NCI-H1092 treated with DMSO at 0.1 percent for 48 hours (cell line): Measurements from ENCODE around the gene HK1.

Source experiments
- DNase-seq: peaks from one replicate; lab custom pipeline; 2025; lab: John Stamatoyannopoulos, UW

The HK1 gene

DNA sequence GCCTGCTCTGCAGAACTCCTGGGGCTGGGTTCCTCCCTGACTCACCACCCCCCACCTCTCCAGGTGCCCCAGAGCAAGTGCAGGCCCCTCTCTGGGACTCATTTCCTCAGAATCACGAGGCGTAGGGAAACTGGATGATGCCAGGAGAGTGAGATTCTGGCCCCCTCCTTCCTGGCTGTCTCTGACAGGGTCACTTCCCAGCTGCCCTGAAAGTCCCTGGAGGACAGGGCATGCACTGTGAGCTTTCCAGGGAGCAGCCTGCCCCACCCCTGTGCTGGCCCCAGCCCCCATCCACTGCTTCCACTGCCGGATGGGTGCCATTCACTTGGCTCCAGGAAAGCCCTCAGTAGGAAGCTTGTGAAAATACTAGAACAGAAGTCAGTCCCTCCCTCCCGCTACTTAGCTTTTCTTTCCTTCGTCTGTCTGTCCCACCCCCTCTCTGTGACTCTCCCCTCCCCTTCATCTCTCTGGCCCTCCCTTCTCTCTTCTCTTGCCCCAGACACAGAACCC is 128.1 kb downstream of the HK1 start:
- no peak for DNase-seq

DNA sequence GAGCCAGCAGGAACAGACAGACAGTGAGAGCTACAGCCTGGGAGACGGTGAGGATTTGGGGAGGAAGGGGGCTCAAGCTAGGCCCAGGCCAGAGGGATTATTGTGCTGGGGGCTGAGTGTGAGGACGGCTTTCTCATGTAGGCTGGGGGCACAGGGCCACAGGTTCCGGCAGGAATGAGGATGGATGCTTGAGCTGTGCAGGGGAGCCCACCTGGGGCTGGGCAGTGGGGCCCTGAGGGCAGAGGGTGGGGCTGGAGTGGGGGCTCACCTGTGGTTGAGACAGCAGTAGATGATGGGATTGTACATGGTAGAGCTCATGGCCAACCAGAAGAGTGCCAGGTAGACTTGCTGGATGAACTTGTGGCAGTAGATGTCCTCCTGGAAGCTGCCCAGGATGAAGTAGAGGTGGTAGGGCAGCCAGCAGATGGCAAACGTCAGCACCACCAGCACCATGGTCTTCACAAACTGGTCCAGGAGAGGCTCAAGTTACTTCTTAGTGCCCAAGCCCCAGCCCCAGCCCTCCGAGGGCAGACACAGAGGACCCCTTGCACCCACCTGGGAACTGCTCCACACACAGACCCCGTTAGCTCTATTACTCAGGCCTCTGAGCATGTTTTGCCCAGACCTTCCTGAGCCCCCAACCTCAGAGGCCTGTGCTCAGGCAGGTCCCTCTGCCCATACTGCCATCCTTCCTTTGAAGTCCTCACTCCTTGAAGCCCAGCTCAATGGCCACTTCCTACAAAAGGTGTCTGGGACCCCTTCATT is 128.7 kb downstream of the HK1 start:
- no peak for DNase-seq

DNA sequence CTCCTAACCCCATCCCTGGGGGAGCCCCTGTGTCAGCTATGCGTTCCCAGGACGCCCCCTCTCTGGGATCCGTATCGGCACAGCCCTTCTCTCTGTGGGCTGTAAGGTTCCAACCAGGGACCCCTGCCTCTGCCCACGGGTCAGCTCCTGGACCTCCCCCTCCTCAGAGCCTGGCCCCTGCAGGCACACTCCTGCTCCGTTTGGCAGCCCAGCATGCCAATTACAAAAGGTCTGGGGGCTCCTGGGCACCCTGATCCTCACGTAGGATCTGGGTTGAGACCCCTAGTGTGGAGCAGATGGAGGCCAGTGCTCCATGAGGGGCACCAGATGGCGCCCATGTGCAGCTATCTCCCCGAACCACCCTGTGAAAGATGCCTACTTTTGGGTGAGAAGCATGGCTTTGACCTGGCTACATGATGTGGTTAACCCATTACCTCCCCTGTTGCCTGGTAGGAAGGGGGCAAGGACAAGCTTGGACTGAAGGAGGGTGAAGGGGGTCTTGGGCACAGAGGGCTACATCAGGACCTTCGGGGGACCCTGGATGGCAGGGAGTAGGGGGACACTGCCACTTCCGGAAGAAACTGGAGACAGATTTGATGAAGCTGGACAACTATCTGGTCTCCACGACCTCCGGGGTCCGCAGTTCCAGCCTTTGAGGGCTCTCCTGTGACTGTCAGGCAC is 129.5 kb downstream of the HK1 start:
- peak; percentile 18 for DNase-seq

DNA sequence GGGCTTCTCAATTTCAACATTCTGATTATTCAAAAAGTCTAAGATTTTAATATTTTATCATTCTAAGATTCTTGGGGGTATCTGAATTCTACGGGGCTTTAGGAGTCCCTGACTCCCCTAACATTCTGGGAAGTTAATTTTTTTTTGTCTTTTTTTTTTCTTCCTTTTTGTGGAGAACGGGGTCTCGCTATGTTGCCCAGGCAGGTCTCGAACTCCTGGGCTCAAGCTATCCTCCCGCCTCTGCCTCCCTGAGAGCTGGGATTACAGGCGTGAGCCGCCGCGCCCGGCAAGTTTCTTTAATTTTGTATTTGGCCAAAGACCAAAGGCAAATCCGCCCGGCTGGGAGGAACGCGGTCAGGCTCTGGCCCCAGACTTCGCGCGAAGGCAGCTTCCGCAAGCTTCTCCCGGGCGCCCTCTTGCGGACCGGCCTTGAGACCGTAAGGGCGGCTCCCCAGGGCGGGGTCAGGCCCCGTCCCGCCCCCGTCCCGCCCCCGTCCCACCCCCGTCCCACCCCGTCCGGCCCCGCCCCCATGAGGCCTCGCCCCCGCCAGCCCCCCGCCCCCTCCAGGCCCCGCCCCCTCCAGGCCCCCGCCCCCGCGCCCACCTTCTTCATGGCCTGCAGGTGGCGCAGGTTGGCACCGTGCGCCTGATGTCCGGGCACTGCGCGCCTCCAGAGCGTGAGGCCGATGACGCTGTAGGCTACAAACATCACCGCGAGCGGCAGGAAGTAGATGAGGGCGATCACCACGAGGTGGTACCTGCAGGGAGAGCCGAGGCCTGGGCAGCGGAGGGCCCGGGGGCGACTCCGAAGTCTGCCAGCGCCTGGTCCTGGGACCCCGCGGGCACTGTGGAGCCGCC is 130.3 kb downstream of the HK1 start:
- DNase-seq, result peak; percentile 82

DNA sequence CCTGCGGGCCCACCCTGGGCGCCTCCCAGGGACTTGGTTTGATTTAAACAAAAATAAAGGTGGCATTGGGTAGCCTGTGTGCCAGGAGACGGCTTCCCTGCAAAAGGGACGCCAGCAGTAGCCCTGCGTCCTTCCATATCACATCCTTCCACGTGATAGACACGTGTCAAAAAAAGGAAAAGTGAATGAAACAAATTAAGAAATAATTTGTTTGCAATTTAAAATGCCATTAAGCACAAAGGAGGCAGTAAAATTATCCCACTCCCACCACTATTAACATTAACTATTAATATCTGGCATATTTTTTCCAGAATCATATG is 130.8 kb downstream of the HK1 start:
- DNase-seq, result no peak

DNA sequence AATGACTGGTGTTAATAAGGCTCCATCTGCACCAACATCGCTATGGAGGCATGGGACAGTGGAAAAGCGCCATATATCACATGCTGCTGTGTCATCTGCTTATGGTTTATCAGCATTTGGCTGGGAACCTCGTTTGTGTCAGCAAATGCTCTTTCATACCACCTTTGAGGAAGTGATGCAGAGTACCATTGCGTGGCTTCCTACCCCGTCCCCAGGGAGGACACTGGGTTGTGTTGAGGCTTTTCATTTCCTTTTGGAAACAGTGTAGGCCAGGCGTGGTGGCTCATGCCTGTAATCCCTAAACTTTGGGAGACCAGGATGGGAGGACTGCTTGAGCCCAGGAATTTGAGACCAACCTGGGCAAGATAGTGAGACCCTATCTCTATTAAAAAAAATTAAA is 131.7 kb downstream of the HK1 start:
- DNase-seq, result no peak

DNA sequence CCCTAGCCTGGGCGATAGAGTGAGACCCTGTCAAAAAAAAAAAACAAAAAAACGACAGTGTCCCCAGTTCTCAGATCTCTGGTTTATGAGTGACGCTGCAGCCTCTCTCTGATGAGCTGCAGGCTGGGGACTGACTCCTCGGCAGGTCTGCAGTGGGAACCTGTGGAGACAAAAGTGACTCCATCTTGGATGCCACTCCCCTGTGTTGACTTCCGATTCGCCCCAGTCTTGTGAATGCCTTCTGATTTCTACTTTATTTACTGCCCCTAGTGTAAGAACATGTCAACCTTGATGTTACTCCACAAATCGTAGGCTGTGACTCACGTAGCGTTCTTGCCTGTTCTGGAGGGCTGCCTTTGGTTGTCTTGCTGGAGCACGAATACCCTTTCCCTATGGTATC is 132.2 kb downstream of the HK1 start:
- no peak for DNase-seq

DNA sequence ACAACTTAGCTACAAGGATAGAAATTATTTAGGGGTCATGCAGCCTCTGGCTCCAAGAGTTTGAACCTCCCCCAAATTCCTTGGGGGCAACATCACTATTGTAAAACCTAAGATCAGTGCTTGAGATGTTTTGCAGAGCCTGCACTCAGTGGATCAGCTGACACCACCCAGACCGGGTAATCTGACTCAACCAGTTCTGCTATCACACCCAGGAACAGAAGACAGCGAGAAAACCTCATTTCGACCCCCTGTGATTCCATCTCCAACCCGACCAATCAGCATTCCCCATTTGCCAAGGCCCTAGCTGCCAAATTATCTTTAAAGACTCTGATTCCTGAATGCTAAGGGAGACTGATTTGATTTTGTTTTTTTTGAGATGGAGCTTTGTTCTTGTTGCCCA is 133.2 kb downstream of the HK1 start:
- DNase-seq, result no peak

DNA sequence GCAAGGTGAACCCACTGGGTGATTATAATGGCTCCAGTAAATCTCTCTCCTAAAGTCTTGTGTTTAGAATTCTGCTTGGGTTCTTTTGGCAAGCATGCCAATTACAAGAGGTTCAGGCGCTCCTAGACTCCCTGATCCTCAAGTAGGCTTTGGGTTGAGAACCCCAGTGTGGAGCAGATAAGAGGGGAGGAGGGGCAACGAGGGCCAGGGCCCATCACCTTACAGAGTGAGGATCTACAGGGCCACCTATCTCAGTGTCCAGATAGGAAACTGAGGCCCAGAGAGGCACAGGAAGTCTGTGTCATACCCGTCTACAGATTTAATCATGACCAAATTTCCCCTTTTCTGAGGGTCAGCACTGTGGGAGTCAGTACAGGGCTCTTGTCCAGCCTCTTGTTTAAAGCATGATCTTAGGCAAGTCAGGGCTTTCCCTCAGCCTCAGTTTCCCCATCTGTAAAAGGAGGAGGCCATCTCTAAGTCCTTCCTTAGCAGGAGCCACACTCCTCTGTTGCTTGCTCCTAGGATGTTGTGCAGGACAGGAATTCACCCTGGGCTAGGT is 134.0 kb downstream of the HK1 start:
- no peak for DNase-seq

DNA sequence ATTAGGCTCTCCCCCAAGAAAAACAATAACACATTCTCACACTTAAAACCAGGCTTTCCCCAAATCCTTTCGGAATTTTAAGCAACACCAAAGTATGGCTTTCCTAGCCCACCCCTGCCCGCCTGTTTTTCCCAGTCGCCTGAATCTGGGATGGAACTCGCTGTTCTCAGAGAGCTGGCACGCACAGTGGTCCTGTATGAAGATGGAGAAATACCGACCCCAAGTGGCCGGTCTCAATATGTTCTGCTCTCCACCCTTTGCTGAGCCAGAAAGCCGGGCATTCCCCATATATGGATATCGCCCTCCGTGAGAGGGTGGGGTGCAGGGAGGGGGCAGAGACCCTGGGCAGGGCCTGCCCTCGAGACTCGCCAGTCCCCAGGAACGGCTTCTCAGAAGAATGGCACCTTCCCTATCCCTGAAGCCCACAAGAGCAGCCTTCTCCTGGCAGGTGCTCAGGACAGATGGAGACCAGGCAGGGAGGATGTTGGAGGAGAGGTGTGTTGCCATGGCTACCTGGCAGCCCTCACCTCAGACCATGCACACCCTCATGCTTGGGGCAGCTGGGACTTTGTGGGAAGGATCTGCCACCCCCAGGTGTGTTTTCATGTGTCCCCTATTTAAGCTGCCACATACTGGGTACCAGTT is 135.0 kb downstream of the HK1 start:
- DNase-seq, result peak; percentile 43

DNA sequence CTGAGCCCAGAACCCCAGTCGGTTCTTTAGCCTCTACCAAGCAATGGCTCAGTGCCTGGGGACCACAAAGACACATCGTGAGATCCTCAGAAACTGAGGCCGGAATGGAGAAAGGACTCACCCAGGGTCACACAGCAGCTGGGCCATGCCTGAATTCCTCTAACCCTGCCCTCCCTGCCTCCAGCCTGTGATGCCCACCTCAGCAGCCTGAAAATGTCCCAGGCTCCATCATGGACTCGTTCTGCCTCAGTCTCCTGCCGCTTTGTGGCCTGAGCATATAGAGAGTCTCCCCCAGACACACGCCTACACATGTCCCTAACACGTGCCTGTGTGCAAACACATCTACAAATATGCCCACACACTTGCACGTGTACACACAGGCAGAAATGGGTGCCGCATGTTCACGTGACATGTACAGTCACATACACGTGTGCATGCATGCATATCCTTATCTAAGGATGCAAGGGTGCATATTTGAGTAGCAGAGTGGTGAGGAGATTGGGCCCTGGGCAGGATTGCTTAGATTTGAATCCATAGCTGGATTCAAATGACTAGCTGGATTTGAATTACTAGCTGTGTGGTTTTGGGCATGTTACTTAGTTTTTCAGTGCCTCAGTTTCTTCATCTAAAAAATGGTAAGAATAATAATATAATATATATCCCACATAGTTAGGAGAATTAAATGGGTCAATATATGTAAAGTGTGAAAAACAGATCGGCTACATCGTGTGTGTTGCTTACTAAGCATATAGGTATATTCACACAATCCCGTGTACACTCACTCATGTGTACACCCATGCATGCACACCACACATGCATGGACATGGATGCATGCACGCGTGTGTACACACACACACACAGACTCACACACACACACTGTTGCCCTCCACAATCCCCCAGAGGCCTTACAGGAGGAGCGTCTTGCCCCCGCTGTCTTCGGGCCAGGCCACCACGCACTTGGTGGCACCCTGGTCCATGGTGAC is 136.0 kb downstream of the HK1 start:
- DNase-seq, result no peak

DNA sequence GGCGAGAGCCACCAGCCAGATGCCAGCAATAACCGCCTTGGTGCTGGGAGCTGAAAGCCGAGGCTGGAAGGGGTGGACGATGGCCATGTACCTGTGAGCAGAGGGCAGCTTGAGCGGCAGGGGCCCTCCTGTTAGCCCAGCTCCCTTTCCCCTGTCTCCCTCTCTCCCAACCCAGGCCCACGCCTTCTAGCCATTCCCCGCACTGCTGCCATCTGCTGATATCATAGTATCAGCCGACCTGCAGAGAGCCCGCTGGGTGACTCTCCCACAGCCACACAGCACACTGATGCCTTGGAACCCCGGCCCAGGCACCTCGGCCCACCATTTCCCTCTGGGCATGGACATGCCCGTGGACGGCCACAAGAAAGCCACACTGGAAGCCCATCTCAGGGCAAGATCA is 136.8 kb downstream of the HK1 start:
- DNase-seq, result no peak

DNA sequence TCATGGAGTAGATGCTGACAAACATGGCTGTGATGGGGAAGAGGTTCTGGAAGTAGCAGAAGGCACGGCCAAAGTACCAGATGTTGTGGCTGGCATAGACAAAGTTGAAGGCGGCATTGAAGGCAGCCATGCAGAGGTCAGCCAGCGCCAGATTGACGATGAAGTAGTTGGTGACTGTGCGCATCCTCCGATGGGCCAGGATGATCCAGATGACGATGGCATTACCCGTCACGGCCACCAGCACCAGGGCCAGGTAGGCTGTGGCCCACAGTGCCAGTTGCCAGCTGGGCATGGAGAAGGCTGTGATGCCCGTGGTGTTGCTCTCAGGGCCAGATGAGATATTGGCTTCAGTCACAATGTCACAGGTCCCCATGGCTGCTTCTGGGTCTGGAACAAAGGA is 137.7 kb downstream of the HK1 start:
- no peak for DNase-seq

DNA sequence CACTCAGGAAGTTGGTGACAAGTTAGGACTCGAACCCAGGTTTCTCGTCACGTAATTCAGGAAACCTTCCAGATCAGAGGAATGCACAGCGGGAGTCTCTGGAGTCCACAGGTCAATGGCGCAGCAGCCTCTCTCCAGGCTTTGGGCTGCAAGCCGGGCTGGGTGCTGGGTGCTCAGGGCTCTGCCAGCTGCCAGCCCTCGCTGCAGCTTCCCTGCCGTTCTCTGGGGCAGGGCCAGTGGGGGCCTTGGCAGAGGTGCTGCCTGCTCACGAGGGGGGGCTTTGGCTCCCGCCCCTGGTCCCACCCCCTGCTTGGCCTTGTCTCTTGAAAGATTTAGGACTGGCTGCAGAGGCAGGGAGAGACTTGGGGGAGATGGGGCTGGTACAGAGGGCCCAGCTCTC is 138.4 kb downstream of the HK1 start, which contains the start of gene TACR2:
TACR2 (minus strand) TSS at position 224 of the 400 bp plus-strand sequence. CDS start 595 bp downstream, outside the sequence.
- peak; percentile 6 for DNase-seq

DNA sequence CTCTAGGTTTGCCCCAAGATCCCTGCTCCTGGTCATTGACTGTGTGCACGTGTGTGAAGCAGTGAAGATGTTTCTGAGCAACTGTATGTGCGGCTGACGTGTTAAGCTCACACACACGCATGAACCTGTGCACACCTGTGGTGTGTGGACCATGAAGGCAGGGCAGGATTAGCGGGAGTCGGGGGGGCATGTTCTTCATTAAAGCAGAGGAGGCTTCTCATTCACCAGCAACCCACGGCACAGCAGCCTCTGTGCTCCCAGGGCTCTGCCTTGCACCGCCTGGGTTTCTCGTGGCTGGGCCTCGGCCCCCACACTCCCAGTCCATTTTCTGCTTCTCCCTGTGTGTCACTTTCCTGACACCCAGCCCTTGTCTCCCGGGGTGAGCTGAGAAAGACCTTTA is 139.2 kb downstream of the HK1 start:
- no peak for DNase-seq

DNA sequence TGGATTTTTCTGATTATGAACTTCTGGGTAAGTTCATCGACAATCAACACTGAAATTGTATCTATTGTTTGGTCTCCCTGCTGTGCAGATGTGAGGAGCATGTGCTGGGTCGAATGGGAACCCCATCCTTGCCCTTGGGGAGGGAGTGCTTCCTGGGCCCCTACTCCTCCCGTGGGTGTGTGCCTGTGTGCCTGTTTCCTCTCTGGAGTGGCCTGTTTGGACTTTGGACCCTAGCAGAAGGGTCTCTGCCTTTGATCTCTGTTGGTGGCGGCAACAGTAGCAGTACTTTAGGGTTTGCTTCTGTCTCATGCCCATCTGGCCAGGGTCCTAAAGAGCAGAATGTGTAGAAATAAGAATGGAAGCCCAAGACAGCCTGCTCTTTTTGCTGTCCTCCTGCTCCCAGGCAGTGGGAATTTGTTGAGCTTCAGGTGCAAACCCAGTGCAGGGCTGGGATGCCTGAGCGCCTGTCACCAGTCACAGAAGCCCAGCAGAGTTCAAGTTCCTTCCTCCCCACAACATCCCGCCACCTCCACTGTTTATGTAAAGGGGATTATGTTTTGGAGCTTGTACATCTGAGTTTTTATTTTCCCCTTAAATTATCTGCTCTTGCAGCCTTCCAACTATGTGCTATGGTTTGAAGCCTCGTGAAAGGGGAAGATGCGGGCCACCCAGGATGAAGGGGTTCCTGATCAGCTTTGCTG is 139.9 kb downstream of the HK1 start:
- DNase-seq, result no peak

DNA sequence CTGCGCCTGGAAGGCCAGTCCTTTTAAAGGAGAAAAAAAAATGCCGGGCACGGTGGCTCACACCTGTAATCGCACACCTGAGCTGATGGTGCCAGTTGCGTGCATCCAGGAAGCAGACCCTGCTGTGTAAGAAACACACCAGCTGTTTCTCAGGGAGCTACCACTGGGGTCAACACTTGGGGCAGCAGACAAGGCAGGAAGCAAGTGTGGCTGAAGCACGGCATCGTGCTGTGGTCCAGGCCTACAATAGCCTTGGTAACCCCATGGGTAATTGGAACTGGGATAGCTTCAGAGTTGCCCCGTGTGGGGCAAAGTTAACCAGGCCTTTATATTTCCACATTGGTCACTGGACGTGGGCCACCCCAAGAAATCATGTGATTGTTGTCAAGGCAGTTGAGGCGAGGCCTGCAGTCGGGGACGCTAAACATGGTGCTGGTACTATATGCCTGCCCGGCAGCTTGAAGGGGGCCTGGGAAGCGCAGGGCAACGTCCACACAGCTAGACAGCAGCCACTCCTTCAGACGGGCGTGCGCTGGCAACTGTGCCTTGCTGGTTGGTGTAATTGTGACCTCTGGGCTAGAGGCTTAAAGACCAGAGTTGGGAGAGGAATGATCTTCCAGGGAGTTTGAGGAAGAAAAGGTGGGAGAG is 140.9 kb downstream of the HK1 start:
- no peak for DNase-seq

DNA sequence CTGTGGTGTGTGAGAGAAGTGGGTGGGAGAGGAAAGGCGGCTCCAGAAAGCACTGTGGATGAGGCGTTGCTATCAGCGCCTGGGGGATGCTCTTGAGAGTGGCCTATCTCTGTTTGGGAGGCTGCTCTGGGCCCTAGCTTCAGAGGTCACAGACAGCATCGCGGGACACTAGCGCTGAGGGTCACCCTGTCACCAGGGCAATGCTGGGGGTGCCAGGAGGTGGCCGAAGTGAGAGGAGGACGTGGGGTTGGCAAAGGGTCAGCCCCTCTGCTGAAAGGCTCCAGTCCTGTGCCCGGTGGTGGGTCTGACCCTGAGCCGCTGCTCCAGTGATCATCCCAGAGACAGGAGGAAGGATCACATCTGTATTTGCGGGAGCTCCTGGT is 141.4 kb downstream of the HK1 start:
- no peak for DNase-seq

DNA sequence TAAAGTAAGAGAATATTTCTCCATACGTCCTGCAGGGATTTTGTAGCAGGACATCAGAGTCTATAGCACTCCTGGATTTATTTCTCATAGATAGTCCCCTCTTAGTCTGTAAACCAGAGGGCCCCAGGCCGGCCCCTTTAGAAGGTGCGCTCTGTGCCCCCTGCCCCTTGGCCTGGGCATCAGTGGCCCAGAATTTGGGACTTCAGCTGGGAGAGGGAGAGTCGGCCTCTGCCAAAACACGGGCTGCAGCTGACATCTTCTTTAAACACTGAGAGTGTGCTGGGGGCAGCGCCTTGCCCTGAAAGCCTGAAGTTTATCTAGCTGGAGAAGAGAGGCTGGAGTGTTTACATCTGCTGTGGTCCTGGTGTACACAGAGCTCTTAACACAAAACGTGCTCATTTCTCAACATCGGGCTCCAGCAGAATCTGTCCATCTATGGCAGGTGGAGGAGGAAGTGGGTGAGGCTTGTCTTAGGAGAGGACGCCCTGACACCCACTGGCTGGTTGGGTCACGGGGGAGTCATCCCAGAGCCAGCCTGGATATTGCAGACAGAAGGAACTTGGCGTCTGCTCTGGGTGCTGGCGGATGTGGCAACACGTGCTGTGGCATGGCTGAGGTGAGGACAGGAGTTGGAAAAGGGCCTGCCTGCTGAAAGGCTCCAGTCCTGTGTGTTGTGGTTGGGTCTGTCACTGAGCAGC is 143.5 kb downstream of the HK1 start:
- DNase-seq, result peak; percentile 60
